Measurements from ENCODE around the gene LRRC8D. TPM values are rescaled to one million over a fixed set of nuclear protein-coding genes. Genes with fewer than 3 reads are reported as not detected.
A peak's percentile ranks its signal among the peaks of the same experiment; 100 is the strongest.

Gene LRRC8D
- total RNA-seq, 4 donors from 2014 or later, result 4.7 to 8.5 (median 6.5) TPM

- TF ChIP-seq POLR2AphosphoS5 (IDR thresholded peaks at IDR 0.05) (no peak), POLR2A (IDR thresholded peaks at IDR 0.05) (no peak), EP300 (IDR thresholded peaks at IDR 0.05) (no peak)
- TF ChIP-seq, protein P1, sequence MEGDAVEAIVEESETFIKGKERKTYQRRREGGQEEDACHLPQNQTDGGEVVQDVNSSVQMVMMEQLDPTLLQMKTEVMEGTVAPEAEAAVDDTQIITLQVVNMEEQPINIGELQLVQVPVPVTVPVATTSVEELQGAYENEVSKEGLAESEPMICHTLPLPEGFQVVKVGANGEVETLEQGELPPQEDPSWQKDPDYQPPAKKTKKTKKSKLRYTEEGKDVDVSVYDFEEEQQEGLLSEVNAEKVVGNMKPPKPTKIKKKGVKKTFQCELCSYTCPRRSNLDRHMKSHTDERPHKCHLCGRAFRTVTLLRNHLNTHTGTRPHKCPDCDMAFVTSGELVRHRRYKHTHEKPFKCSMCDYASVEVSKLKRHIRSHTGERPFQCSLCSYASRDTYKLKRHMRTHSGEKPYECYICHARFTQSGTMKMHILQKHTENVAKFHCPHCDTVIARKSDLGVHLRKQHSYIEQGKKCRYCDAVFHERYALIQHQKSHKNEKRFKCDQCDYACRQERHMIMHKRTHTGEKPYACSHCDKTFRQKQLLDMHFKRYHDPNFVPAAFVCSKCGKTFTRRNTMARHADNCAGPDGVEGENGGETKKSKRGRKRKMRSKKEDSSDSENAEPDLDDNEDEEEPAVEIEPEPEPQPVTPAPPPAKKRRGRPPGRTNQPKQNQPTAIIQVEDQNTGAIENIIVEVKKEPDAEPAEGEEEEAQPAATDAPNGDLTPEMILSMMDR (IDR thresholded peaks at IDR 0.05), result no peak
- ATAC-seq, result no peak
- Histone ChIP-seq H3K9me3 (no peaks in the 10 kb centered on the region), H3K27me3 (no peaks in the 10 kb centered on the region), H3K4me3 (no peak overlapping the region), H3K27ac (no peak overlapping the region), H3K36me3 (no peaks in the 10 kb centered on the region), H3K4me1 (no peaks in the 10 kb centered on the region)
- WGBS, 2 donors (ENCODE audit: low coverage in 1 of 2), result 69 to 79% methylated on average over 2 of the region's 2 CpGs
Measured at GRCh38 chr1:89802051-89802450, 18.8 kb upstream of the LRRC8D start.

DNA sequence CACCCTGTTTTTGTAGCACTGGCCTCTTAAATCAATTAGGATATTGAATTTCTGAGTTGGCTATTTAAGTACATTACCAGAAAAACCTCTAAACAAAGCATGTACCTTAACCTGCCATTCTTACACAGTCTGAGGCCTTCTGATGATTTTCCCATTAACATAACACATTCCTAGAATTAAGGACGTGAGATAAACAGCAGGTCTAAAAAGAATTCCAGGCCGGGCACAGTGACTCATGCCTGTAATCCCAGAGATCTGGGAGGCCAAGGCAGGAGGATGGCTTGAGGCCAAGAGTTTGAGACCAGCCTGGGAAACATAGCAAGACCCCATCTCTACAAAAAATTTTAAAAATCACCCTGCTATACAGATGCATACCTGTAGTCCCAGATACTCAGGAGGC is 18.0 kb upstream of the LRRC8D start:
- Histone ChIP-seq H3K4me1 (no peaks in the 10 kb centered on the region), H3K4me3 (no peak overlapping the region), H3K27ac (no peak overlapping the region), H3K36me3 (no peaks in the 10 kb centered on the region), H3K27me3 (no peaks in the 10 kb centered on the region), H3K9me3 (no peaks in the 10 kb centered on the region)
- ATAC-seq, result no peak
- 17 to 34% methylated on average over 1 to 2 of the region's 2 CpGs for WGBS, 2 donors (ENCODE audit: low coverage in 1 of 2)
- TF ChIP-seq, protein P1 (IDR thresholded peaks at IDR 0.05), result no peak
- TF ChIP-seq EP300 (IDR thresholded peaks at IDR 0.05), result no peak
- TF ChIP-seq POLR2AphosphoS5 (IDR thresholded peaks at IDR 0.05), result no peak
- TF ChIP-seq POLR2A (IDR thresholded peaks at IDR 0.05), result no peak

DNA sequence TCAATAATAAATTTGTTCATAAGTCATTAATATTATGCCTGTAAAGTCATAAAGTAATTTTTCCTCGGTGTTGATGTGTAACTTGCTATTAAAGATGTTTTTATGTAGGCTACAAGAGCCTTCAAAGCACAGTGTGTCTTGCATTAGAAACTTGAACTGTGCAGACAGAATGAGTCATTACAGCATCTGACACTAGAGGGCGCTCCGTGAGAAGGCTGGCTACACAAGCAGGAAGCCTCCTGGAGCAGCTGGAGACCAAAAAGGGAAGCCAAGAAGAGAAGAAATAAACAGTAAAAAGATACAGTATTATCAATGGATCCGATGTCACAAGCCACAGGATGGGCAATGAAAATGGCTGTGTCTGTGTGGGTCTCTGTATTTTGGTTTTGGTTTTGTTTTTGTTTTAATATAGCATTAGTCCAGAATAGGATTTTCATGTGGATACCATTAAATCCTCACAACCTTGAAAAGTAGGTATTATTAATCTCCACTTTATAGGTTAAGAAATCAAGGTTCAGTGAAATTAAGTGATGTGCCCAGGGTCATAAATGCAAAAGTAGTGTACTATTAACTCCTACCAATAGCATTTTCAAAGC is 16.1 kb upstream of the LRRC8D start:
- Histone ChIP-seq H3K36me3 (no peaks in the 10 kb centered on the region), H3K27ac (no peak overlapping the region), H3K27me3 (no peaks in the 10 kb centered on the region), H3K4me1 (no peaks in the 10 kb centered on the region), H3K4me3 (no peak overlapping the region), H3K9me3 (no peaks in the 10 kb centered on the region)
- 0 to 3% methylated on average over 4 of the region's 4 CpGs for WGBS, 2 donors (ENCODE audit: low coverage in 1 of 2)
- TF ChIP-seq, protein P1 (IDR thresholded peaks at IDR 0.05), result peak; percentile 76 to 89 (median 85)
- TF ChIP-seq POLR2AphosphoS5 (IDR thresholded peaks at IDR 0.05) (no peak), EP300 (IDR thresholded peaks at IDR 0.05) (no peak)
- ATAC-seq, result peak; percentile 85

GRCh38 chr1:89806616-89807015 is 14.2 kb upstream of the LRRC8D start:
- H3K9me3 ChIP-seq, result no peaks in the 10 kb centered on the region
- TF ChIP-seq POLR2AphosphoS5 (IDR thresholded peaks at IDR 0.05), result no peak
- TF ChIP-seq EP300 (IDR thresholded peaks at IDR 0.05), result no peak
- TF ChIP-seq POLR2A (IDR thresholded peaks at IDR 0.05), result no peak
- TF ChIP-seq, protein P1 (IDR thresholded peaks at IDR 0.05), result no peak
- 76 to 80% methylated on average over 2 to 3 of the region's 3 CpGs for WGBS, 2 donors (ENCODE audit: low coverage in 1 of 2)
- no peak overlapping the region for H3K4me3 ChIP-seq
- no peaks in the 10 kb centered on the region for H3K27me3 ChIP-seq
- H3K27ac ChIP-seq, result no peak overlapping the region
- no peaks in the 10 kb centered on the region for H3K36me3 ChIP-seq
- no peaks in the 10 kb centered on the region for H3K4me1 ChIP-seq
- ATAC-seq, result no peak

DNA sequence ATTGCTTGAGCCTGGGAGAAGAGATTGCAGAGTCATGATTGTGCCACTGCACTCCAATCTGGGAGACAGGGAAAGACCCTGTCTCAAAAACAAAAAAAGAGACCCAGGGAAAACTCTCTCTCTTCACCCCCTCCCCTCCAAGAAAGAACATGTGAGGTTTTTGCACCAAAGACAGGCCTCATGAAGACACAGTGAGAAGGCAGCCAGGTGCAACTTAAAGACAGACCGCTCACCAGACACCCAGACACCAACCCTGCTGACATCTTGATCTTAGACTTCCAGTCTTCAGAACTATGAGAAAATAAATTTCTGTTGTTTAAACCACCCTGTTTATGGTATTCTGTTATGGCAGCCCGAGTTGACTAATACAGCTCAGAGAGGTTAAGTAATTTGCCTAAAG is 13.3 kb upstream of the LRRC8D start:
- H3K4me1 ChIP-seq, result no peaks in the 10 kb centered on the region
- H3K9me3 ChIP-seq, result no peaks in the 10 kb centered on the region
- H3K36me3 ChIP-seq, result no peaks in the 10 kb centered on the region
- TF ChIP-seq, protein P1 (IDR thresholded peaks at IDR 0.05), result no peak
- TF ChIP-seq POLR2AphosphoS5 (IDR thresholded peaks at IDR 0.05) (no peak), POLR2A (IDR thresholded peaks at IDR 0.05) (no peak), EP300 (IDR thresholded peaks at IDR 0.05) (no peak)
- H3K27ac ChIP-seq, result no peak overlapping the region
- WGBS, 2 donors (ENCODE audit: low coverage in 1 of 2), result 75 to 86% methylated on average over 1 to 2 of the region's 2 CpGs
- H3K4me3 ChIP-seq, result no peak overlapping the region
- H3K27me3 ChIP-seq, result no peaks in the 10 kb centered on the region
- ATAC-seq, result no peak
